H9 (cell line): ENCODE results near the gene SLC6A2. TPM values are rescaled to one million over a fixed set of nuclear protein-coding genes. Genes with fewer than 3 reads are reported as not detected.

Experiments used
- DNase-seq: peaks from one replicate; pipeline ENCODE4 v3.0.0-alpha.2; 2017
- H2AFZ ChIP-seq: one replicate; pipeline ENCODE4 v1.6.1; 2013; ENCODE audit warnings: mild to moderate bottlenecking, low read length, control low read depth, moderate library complexity
- H2AK5ac ChIP-seq: 2 replicates; pipeline ENCODE4 v1.6.1; 2013; ENCODE audit warnings: low read length, control low read depth, mixed read lengths; ENCODE audit not compliant: insufficient read length
- H2BK120ac ChIP-seq: one replicate; pipeline ENCODE4 v1.6.1; 2013; ENCODE audit warnings: low read depth, mild to moderate bottlenecking, low read length, control low read depth, inconsistent platforms; ENCODE audit not compliant: poor library complexity, severe bottlenecking
- H2BK12ac ChIP-seq: 2 replicates; pipeline ENCODE4 v1.6.1; 2013; ENCODE audit warnings: low read length, control low read depth, mixed read lengths, low read depth; ENCODE audit not compliant: insufficient read length
- H2BK15ac ChIP-seq: 2 replicates; pipeline ENCODE4 v1.6.1; 2013; ENCODE audit warnings: low read depth, low read length, control low read depth
- H2BK20ac ChIP-seq: one replicate; pipeline ENCODE4 v1.6.1; 2013; ENCODE audit warnings: low read depth, mild to moderate bottlenecking, low read length, control low read depth, inconsistent platforms; ENCODE audit not compliant: poor library complexity, severe bottlenecking
- H2BK5ac ChIP-seq: 2 replicates; pipeline ENCODE4 v1.6.1; 2013; ENCODE audit warnings: low read length, control low read depth, mixed read lengths; ENCODE audit not compliant: insufficient read length
- H3K14ac ChIP-seq: 2 replicates; pipeline ENCODE4 v1.6.1; 2013; ENCODE audit warnings: low read length, control low read depth; ENCODE audit not compliant: insufficient read depth
- H3K18ac ChIP-seq: 2 replicates; pipeline ENCODE4 v1.6.1; 2013; ENCODE audit warnings: low read depth, mild to moderate bottlenecking, mixed read lengths, low read length, control low read depth; ENCODE audit not compliant: insufficient read length
- H3K23ac ChIP-seq: 2 replicates; pipeline ENCODE4 v1.6.1; 2013; ENCODE audit warnings: low read length, control low read depth, mixed read lengths, low read depth; ENCODE audit not compliant: insufficient read length
- H3K23me2 ChIP-seq: 2 replicates; pipeline ENCODE4 v1.6.1; 2013; ENCODE audit warnings: low read depth, mild to moderate bottlenecking, mixed read lengths, low read length, control low read depth; ENCODE audit not compliant: insufficient read length, poor library complexity, severe bottlenecking
- H3K27ac ChIP-seq: 2 replicates; pipeline ENCODE4 v1.5.1; 2013; ENCODE audit warnings: low read length, control low read depth, mixed read lengths, low read depth; ENCODE audit not compliant: insufficient read length
- H3K27me3 ChIP-seq: 2 replicates; pipeline ENCODE4 v1.6.1; 2013; ENCODE audit warnings: low read length, control low read depth, inconsistent platforms; ENCODE audit not compliant: insufficient read depth
- H3K4ac ChIP-seq: 2 replicates; pipeline ENCODE4 v1.6.1; 2013; ENCODE audit warnings: low read depth, mild to moderate bottlenecking, control low read depth, inconsistent platforms, low read length, moderate library complexity
- H3K4me1 ChIP-seq: 2 replicates; pipeline ENCODE4 v1.6.1; 2013; ENCODE audit warnings: low read length, control low read depth, inconsistent platforms; ENCODE audit not compliant: insufficient read depth
- H3K4me2 ChIP-seq: 2 replicates; pipeline ENCODE4 v1.6.1; 2013; ENCODE audit warnings: low read length, control low read depth, mixed read lengths; ENCODE audit not compliant: insufficient read length, insufficient read depth
- H3K56ac ChIP-seq: 2 replicates; pipeline ENCODE4 v1.6.1; 2013; ENCODE audit warnings: low read depth, mild to moderate bottlenecking, mixed read lengths, low read length, control low read depth; ENCODE audit not compliant: insufficient read length
- H3K79me1 ChIP-seq: 2 replicates; pipeline ENCODE4 v1.6.1; 2013; ENCODE audit warnings: low read depth, mild to moderate bottlenecking, moderate library complexity, low read length, control low read depth, inconsistent platforms; ENCODE audit not compliant: insufficient read depth, poor library complexity, severe bottlenecking
- H3K79me2 ChIP-seq: 2 replicates; pipeline ENCODE4 v1.6.1; 2013; ENCODE audit warnings: low read length, control low read depth, inconsistent platforms; ENCODE audit not compliant: insufficient read depth
- H3K9ac ChIP-seq: 2 replicates; pipeline ENCODE4 v1.6.1; 2013; ENCODE audit warnings: low read length, control low read depth, mixed read lengths; ENCODE audit not compliant: insufficient read length; ENCODE audit errors: extremely low read depth
- H3K9me3 ChIP-seq: one replicate; pipeline ENCODE4 v1.6.1; 2013; ENCODE audit warnings: low read depth, low read length, inconsistent platforms; ENCODE audit not compliant: control insufficient read depth
- H3T11ph ChIP-seq: one replicate; pipeline ENCODE4 v1.6.1; 2013; ENCODE audit warnings: mild to moderate bottlenecking, low read length, control low read depth, inconsistent platforms
- H4K20me1 ChIP-seq: one replicate; pipeline ENCODE4 v1.6.1; 2013; ENCODE audit not compliant: control insufficient read depth, insufficient read length, insufficient read depth
- H4K5ac ChIP-seq: 2 replicates; pipeline ENCODE4 v1.6.1; 2013; ENCODE audit warnings: low read depth, mild to moderate bottlenecking, mixed read lengths, low read length, control low read depth; ENCODE audit not compliant: insufficient read length
- H4K8ac ChIP-seq: replicated peaks from 2 replicates; pipeline ENCODE4 v1.6.1; 2013; ENCODE audit warnings: low read length, control low read depth, mixed read lengths, low read depth; ENCODE audit not compliant: insufficient read length
- H4K91ac ChIP-seq: 2 replicates; pipeline ENCODE4 v1.6.1; 2013; ENCODE audit warnings: low read depth, mild to moderate bottlenecking, moderate library complexity, mixed read lengths, low read length, control low read depth; ENCODE audit not compliant: insufficient read length
- H3K27ac Mint-ChIP-seq, 3 experiments: 2 replicates in 2 of 3; 3 replicates in 1 of 3; pipeline ENCODE4 v1.8.0; 2020 to 2021; ENCODE audit warnings: mixed read lengths in 3 of 3, mild to moderate bottlenecking in 1 of 3, moderate library complexity in 1 of 3
- H3K27me3 Mint-ChIP-seq: 2 replicates; pipeline ENCODE4 v1.8.0; 2021; ENCODE audit warnings: low read depth, mild to moderate bottlenecking, moderate library complexity, mixed read lengths
- H3K36me3 Mint-ChIP-seq, 3 experiments: 2 replicates in 2 of 3; 3 replicates in 1 of 3; pipeline ENCODE4 v1.8.0; 2020 to 2021; ENCODE audit warnings: low read depth in 3 of 3, mixed read lengths in 3 of 3; ENCODE audit not compliant: insufficient read depth in 1 of 3
- H3K4me1 Mint-ChIP-seq, 2 experiments: 2 replicates each; pipeline ENCODE4 v1.8.0; 2020; ENCODE audit warnings: mixed read lengths in 2 of 2
- H3K4me3 Mint-ChIP-seq, 2 experiments: 2 replicates in 1 of 2; 3 replicates in 1 of 2; pipeline ENCODE4 v1.8.0; 2020 to 2021; ENCODE audit warnings: mild to moderate bottlenecking in 2 of 2, mixed read lengths in 2 of 2, moderate library complexity in 1 of 2
- H3K9me3 Mint-ChIP-seq, 2 experiments: 2 replicates in 1 of 2; 3 replicates in 1 of 2; pipeline ENCODE4 v1.8.0; 2020; ENCODE audit warnings: mild to moderate bottlenecking in 2 of 2, mixed read lengths in 2 of 2, moderate library complexity in 1 of 2
- CTCF ChIP-seq: fragments of 200-600 bp; sonication (generic); conservative IDR thresholded peaks from 3 replicates; pipeline ENCODE4 v1.8.0; 2021; ENCODE audit warnings: antibody characterized with exemption, mild to moderate bottlenecking
- WGBS: extraction: QIAGEN DNeasy Blood & Tissue Kit; methylation state at CpG from one replicate; pipeline ENCODE4 v1.1.7; 2013; ENCODE audit warnings: missing lambda C conversion rate, low lambda C conversion rate, mixed read lengths; ENCODE audit not compliant: insufficient read length; ENCODE audit errors: extremely low coverage; 5-methylcytosine and 5-hydroxymethylcytosine counted together
- total RNA-seq: library from RNA; stranded (reverse); gene quantifications from 2 replicates; pipeline ENCODE4 v1.2.1, GENCODE V29; 2021

SLC6A2 gene
- total RNA-seq, 1 experiment from 2014 or later: 0.24 TPM

- H3K4me1 ChIP-seq: no peaks in the 10 kb centered on the region
- no peak overlapping the region for H3K27ac ChIP-seq
- H2BK12ac ChIP-seq: no peak overlapping the region
- H3K23ac ChIP-seq: no peak overlapping the region
- no CpG with 5 or more reads among the region's 7 CpGs for WGBS
- H4K5ac ChIP-seq: no peak overlapping the region
- no peak overlapping the region for H2AFZ ChIP-seq
- no peaks in the 10 kb centered on the region for H3K23me2 ChIP-seq
- no peak overlapping the region for H3K4me3 Mint-ChIP-seq
- no peaks in the 10 kb centered on the region for H4K20me1 ChIP-seq
- H4K91ac ChIP-seq: no peak overlapping the region
- no peak overlapping the region for H2AK5ac ChIP-seq
- peak; percentile 53 for DNase-seq
- no peaks in the 10 kb centered on the region for H3K79me1 ChIP-seq
- TF ChIP-seq CTCF: no peak
- H2BK120ac ChIP-seq: no peak overlapping the region
- no peak overlapping the region for H3K14ac ChIP-seq
- H4K8ac ChIP-seq: no peak overlapping the region
- H3K4ac ChIP-seq: no peak overlapping the region
- H3K27ac Mint-ChIP-seq: no peak overlapping the region
- no peak overlapping the region for H3K9ac ChIP-seq
- H3K27me3 Mint-ChIP-seq: peaks cover 2% of the 10 kb centered on the region; the same call in 1 of the 2 replicates
- no peak overlapping the region for H3T11ph ChIP-seq
- H3K4me1 Mint-ChIP-seq: peaks cover 14 to 18% of the 10 kb centered on the region in 2 experiments
- H3K9me3 Mint-ChIP-seq: no peaks in the 10 kb centered on the region; a peak in 1 of 5 replicates
- no peaks in the 10 kb centered on the region for H3K9me3 ChIP-seq
- H3K27me3 ChIP-seq: no peaks in the 10 kb centered on the region; the same call in 1 of the 2 replicates
- no peak overlapping the region for H2BK15ac ChIP-seq
- no peak overlapping the region for H3K18ac ChIP-seq
- no peak overlapping the region for H3K4me2 ChIP-seq
- H2BK5ac ChIP-seq: no peak overlapping the region
- H3K79me2 ChIP-seq: no peaks in the 10 kb centered on the region
- H2BK20ac ChIP-seq: no peak overlapping the region
- no peaks in the 10 kb centered on the region for H3K36me3 Mint-ChIP-seq
- H3K56ac ChIP-seq: no peak overlapping the region
Observed at GRCh38 chr16:55697867-55698266, 42.1 kb downstream of the SLC6A2 start.
